Measurements from ENCODE around the gene LMF2. TPM values are rescaled to one million over a fixed set of nuclear protein-coding genes. Genes with fewer than 3 reads are reported as not detected.

LMF2 gene
- total RNA-seq, 1 experiment from 2014 or later = 56.9 TPM

DNA sequence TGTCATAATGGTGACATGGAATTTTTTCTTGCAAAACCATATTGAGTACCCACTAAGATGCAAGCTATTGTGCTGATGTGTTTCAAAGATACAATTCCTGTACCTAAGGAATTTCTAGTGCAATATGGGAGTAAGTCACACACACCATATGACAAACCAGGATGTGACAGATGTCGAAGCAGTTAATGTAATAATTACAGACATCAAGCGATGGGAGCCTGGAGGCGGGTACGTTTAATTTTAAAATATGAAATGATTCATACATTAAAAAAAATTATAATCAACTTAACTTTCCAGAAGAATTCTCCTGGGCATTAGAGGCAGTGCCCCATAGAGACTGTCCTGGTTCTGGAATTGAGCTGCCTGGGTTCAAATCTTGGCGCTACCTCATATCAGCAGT, 49.2 kb upstream of the LMF2 start (continued):
- TF ChIP-seq, protein P1, sequence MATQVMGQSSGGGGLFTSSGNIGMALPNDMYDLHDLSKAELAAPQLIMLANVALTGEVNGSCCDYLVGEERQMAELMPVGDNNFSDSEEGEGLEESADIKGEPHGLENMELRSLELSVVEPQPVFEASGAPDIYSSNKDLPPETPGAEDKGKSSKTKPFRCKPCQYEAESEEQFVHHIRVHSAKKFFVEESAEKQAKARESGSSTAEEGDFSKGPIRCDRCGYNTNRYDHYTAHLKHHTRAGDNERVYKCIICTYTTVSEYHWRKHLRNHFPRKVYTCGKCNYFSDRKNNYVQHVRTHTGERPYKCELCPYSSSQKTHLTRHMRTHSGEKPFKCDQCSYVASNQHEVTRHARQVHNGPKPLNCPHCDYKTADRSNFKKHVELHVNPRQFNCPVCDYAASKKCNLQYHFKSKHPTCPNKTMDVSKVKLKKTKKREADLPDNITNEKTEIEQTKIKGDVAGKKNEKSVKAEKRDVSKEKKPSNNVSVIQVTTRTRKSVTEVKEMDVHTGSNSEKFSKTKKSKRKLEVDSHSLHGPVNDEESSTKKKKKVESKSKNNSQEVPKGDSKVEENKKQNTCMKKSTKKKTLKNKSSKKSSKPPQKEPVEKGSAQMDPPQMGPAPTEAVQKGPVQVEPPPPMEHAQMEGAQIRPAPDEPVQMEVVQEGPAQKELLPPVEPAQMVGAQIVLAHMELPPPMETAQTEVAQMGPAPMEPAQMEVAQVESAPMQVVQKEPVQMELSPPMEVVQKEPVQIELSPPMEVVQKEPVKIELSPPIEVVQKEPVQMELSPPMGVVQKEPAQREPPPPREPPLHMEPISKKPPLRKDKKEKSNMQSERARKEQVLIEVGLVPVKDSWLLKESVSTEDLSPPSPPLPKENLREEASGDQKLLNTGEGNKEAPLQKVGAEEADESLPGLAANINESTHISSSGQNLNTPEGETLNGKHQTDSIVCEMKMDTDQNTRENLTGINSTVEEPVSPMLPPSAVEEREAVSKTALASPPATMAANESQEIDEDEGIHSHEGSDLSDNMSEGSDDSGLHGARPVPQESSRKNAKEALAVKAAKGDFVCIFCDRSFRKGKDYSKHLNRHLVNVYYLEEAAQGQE (IDR thresholded peaks at IDR 0.05; ENCODE audit: low read depth) = no peak
- TF ChIP-seq EGR1 (IDR thresholded peaks at IDR 0.05; ENCODE audit: low read depth) (no peak), SP1 (IDR thresholded peaks at IDR 0.05; ENCODE audit: low read depth) (no peak), POLR2A (IDR thresholded peaks at IDR 0.05; ENCODE audit: borderline replicate concordance, extremely low read depth, insufficient read depth, insufficient read length) (no peak), RAD21 (IDR thresholded peaks at IDR 0.05; ENCODE audit: low read depth) (no peak), SRF (IDR thresholded peaks at IDR 0.05; ENCODE audit: low read depth) (no peak), ZNF274 (IDR thresholded peaks at IDR 0.05; ENCODE audit: low read depth, low read length) (no peak)
- TF ChIP-seq, protein P2, sequence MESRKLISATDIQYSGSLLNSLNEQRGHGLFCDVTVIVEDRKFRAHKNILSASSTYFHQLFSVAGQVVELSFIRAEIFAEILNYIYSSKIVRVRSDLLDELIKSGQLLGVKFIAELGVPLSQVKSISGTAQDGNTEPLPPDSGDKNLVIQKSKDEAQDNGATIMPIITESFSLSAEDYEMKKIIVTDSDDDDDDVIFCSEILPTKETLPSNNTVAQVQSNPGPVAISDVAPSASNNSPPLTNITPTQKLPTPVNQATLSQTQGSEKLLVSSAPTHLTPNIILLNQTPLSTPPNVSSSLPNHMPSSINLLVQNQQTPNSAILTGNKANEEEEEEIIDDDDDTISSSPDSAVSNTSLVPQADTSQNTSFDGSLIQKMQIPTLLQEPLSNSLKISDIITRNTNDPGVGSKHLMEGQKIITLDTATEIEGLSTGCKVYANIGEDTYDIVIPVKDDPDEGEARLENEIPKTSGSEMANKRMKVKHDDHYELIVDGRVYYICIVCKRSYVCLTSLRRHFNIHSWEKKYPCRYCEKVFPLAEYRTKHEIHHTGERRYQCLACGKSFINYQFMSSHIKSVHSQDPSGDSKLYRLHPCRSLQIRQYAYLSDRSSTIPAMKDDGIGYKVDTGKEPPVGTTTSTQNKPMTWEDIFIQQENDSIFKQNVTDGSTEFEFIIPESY (IDR thresholded peaks at IDR 0.05; ENCODE audit: extremely low read depth, insufficient replicate concordance, low read length) = no peak

DNA sequence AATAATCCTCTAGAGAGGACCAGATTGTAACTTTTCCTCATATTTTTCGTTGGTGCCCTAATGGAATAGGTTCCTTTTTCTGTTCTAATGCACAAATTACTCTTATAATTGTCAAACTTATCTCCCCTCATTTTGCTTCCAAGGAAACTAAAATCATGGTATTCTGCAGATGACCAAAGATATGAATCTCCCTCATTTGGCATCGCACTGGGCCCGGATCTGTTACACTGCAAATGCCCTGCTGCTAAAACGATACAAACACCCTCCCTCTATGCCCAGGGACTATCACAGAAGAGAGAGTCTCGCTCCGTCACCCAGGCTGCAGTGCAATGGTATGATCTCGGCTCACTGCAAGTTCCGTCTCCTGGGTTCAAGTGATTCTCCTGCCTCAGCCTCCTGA, 45.8 kb upstream of the LMF2 start:
- Histone ChIP-seq H3K4me2 (ENCODE audit: low read length) (no peak overlapping the region), H3K9me2 (ENCODE audit: insufficient read depth) (no peaks in the 10 kb centered on the region), H3K9me3 (ENCODE audit: control insufficient read depth in 1 of 2, insufficient read depth in 1 of 2, low read depth in 1 of 2, low read length in 2 of 2) (no peaks in the 10 kb centered on the region), H3K36me3 (ENCODE audit: control insufficient read depth in 1 of 2, insufficient read depth in 2 of 2, low read length in 2 of 2) (no peaks in the 10 kb centered on the region), H3K9ac (ENCODE audit: low read length) (no peak overlapping the region), H2AFZ (ENCODE audit: low read depth, low read length, poor library complexity, severe bottlenecking) (no peak overlapping the region), H3K27ac (ENCODE audit: low read depth, low read length) (no peak overlapping the region), H3K27me3 (ENCODE audit: insufficient read depth, low read length) (no peaks in the 10 kb centered on the region), H4K20me1 (ENCODE audit: insufficient read depth) (no peaks in the 10 kb centered on the region), H3K4me1 (ENCODE audit: control insufficient read depth in 1 of 2, insufficient read depth in 2 of 2, low read length in 2 of 2) (no peaks in the 10 kb centered on the region), H3K79me2 (ENCODE audit: insufficient read depth, low read length) (no peaks in the 10 kb centered on the region), H3K4me3 (replicated peaks in 1 of 2; ENCODE audit: low read depth in 1 of 2, low read length in 2 of 2) (no peak overlapping the region)
- no peak for ATAC-seq
- CTCF ChIA-PET = no interaction called here
- RAD21 ChIA-PET (ENCODE audit: low non-redundant PET in 1 of 2, low total read pairs in 2 of 2, uncharacterized antibody in 2 of 2, unreplicated experiment in 2 of 2) = no interaction called here
- no peak for DNase-seq (ENCODE audit: low read depth, low spot score)
- TF ChIP-seq EGR1 (IDR thresholded peaks at IDR 0.05; ENCODE audit: low read depth) (no peak), JUND (IDR thresholded peaks at IDR 0.05) (no peak)
- BruUV-seq (replicated peaks) = no TSS peak
- intact Hi-C loops (cut with micrococcal nuclease) = no loop called here
- POLR2A ChIA-PET = no interaction called here
